GM12872 (cell line): Measurements from ENCODE around the gene AURKAIP1.

Experiments
- TF ChIP-seq, protein P1 (sequence below): IDR thresholded peaks from 3 replicates; pipeline ENCODE4 v1.5.1; 2011; ENCODE audit warnings: low read depth, mild to moderate bottlenecking, low read length, moderate library complexity; ENCODE audit not compliant: insufficient read depth

AURKAIP1 gene

DNA sequence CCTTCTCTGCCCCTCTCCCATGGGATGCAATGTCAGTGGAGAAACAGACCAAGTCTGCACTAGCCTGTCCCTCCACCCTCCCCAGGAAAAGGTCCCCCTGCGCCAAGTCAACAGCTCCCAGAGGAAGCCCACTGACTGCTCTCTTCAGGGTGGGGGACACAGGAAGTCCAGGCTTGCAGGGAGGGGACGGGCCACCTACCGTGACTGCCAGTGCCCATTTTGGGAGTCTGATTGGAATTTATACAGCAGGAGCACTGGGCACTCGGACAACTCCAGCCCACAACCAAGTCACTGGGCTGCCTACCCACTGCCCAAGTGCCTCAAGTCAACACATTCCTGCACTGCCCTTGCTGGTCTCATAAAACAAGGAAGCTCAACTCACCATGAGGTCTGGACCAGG lies 18.0 kb upstream of the AURKAIP1 start:
- TF ChIP-seq, protein P1, sequence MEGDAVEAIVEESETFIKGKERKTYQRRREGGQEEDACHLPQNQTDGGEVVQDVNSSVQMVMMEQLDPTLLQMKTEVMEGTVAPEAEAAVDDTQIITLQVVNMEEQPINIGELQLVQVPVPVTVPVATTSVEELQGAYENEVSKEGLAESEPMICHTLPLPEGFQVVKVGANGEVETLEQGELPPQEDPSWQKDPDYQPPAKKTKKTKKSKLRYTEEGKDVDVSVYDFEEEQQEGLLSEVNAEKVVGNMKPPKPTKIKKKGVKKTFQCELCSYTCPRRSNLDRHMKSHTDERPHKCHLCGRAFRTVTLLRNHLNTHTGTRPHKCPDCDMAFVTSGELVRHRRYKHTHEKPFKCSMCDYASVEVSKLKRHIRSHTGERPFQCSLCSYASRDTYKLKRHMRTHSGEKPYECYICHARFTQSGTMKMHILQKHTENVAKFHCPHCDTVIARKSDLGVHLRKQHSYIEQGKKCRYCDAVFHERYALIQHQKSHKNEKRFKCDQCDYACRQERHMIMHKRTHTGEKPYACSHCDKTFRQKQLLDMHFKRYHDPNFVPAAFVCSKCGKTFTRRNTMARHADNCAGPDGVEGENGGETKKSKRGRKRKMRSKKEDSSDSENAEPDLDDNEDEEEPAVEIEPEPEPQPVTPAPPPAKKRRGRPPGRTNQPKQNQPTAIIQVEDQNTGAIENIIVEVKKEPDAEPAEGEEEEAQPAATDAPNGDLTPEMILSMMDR, result no peak

DNA sequence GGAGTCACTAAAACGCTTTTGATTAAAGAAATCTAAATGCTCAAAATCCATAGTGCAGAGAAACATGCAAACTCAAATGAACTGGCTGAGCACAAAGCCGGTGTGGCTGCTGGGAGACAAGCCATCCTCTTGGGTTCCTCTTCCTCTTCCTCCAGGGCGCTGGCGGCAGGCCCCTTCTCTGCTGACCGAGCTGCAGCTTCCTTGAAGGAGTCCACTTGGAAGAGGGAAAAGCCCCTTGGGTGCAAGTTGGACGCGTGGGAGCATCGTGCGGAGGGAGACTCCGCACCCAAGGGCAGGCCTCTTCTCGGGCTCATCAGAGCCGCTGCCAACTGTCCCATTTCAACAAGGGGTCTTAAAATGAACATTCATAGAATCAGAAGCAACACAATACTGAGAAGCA lies 16.2 kb upstream of the AURKAIP1 start:
- TF ChIP-seq, protein P1, result no peak

DNA sequence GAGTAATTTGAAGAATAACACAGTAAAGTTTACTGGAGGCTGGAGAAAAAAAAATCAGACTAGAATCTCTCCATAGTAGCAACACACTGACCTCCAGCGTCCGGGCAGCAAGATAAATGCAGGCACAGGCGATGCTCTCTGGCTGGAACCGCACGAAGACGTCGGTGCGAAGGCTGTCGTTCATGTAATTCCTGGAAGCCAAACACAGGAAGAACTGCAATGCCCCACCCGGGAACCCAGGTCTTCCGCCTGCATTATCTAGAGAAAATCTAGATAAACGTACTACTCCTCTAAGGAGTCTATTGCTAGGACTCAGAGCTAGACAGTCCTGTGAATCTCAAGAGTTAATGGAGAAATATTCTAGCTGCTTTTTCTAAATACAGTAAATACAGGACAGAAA lies 15.7 kb upstream of the AURKAIP1 start:
- TF ChIP-seq, protein P1, result no peak

DNA sequence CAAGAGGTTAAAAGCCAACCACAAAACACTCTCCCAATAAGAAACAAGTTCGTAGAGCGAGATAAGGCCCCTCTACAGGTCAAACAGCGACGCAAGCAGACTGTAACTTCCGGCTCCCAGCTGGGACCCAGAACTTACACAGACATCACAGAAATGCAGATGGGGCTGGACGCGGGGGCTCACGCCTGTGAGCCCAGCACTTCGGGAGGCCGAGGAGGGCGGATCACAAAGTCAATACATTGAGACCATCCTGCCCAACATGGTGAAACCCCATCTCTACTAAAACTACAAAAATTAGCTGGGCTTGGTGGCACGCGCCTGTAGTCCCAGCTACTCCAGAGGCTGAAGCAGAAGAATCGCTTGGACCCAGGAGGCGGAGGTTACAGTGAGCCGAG lies 13.1 kb upstream of the AURKAIP1 start:
- TF ChIP-seq, protein P1, result no peak

DNA sequence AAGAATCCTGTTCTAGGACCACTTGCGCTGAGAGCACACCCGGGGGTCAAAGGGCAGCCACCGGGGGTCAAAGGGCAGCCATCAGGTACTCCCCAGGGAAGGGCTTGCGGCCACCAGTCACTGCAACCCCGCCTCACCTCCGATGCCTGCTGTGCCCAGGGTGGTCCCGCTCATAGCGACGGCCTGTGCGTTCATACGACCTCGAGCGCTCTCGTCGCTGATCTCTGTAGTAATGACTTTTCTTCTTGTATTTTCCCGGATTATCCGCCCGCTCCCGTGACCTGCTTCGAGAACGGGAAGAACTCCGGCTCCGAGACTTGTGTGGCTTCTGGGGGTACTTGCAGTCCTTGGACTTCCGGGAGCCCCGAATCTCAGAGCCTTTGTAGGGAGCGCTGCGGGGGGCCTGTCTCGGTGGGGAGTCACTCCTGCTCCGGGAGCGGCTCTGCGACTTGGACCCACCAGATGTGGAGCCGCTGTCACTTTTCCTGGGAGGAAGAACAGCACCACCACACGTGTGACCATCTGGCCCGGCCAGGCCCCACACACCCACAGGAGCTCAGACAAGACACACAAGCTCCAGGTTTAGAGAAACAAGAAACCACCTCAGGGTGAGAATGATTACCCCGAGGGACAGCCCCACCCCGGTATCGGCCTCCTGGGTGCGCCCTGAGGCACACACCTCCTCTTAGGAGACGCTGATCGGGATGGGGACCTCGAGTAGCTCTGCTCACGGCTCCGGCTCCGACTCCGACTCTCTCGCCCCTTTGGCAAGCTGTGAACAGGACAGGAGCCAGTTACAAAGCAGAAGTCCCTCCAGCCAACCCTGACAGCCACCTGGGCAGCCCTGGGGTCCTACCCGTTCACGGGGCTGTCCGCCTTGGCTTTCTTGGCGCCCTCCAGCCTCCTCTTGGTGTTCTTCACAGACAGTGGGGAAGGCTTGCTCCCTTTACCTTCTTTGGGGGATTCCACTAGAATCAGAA lies 12.4 kb upstream of the AURKAIP1 start:
- TF ChIP-seq, protein P1, result no peak

DNA sequence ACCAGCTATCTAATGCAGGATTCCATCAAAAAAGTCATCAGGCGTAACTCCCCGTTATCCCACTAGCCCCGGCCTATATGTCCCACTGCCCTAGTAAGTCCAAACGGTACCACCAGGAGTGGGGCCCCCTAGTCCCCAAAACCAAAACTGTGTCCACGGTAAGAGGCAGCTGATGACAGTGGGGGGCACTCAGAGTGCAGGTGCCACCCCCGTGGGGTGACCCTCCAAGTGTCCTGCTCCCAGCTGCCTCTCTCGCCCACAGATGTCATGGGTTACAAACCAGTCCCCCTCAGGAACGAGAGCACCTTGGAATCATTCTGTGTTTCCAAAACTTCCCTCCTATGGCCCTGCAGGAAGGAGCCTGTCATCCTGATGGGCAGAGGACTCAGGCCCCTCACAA lies 10.9 kb upstream of the AURKAIP1 start:
- TF ChIP-seq, protein P1, result no peak

DNA sequence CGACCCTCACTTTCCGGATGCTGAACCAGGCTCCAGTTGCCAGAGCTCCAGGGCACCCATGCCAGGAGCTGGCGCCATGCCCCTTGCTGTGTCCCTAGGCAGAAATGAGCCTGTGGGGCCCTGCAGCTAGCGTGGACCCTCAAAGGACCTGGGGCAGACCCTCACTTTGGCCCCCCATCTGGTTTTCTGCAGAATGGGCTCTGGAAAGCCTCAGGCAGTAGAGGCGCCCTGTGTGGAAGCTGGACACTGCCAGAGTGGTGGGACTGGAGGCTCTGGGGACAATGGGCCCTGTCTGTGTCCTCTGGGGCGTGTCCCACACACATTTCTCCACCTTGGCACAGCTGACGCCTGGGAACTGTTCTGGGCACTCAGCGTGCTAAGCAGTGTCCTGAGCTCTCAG lies 6.3 kb upstream of the AURKAIP1 start:
- TF ChIP-seq, protein P1, result no peak
